ENCODE results near the gene CENPP.

The CENPP gene

GRCh38 chr9:92486371-92486770, 160.6 kb downstream of the CENPP start:
- no peak overlapping the region for H3K4me3 ChIP-seq (ENCODE audit: low read depth, low read length, poor library complexity, severe bottlenecking)
- no peaks in the 10 kb centered on the region for H3K79me2 ChIP-seq (ENCODE audit: insufficient read depth, low read length)
- no peak overlapping the region for H2AFZ ChIP-seq (ENCODE audit: low read length)
- no peaks in the 10 kb centered on the region for H3K4me1 ChIP-seq (ENCODE audit: insufficient read depth, low read length, severe bottlenecking)
- H3K9me2 ChIP-seq (ENCODE audit: low read depth, low read length), result no peaks in the 10 kb centered on the region
- no peak overlapping the region for H3K27ac ChIP-seq (ENCODE audit: low read depth, low read length, poor library complexity, severe bottlenecking)
- no peaks in the 10 kb centered on the region for H3K9me3 ChIP-seq (ENCODE audit: low read length)
- H3F3A ChIP-seq (ENCODE audit: insufficient read depth, low read length), result no peaks in the 10 kb centered on the region
- no peaks in the 10 kb centered on the region for H3K27me3 ChIP-seq (ENCODE audit: insufficient read depth, low read length)
- TF ChIP-seq CTCF (IDR thresholded peaks at IDR 0.05; ENCODE audit: low read length), result no peak
- TF ChIP-seq EZH2 (IDR thresholded peaks at IDR 0.05; ENCODE audit: borderline replicate concordance, low read length), result no peak
- H3K4me2 ChIP-seq (ENCODE audit: low read length), result no peak overlapping the region
- no peaks in the 10 kb centered on the region for H4K20me1 ChIP-seq (ENCODE audit: insufficient read depth, low read length)
- H3K9ac ChIP-seq (ENCODE audit: low read length), result no peak overlapping the region
- no peaks in the 10 kb centered on the region; the same call in 1 of the 2 replicates for H3K36me3 ChIP-seq (ENCODE audit: insufficient read depth, low read length)

GRCh38 chr9:92488681-92489550, 163.2 kb downstream of the CENPP start:
- Histone ChIP-seq H3K79me2 (ENCODE audit: insufficient read depth, low read length) (no peaks in the 10 kb centered on the region), H3K4me2 (ENCODE audit: low read length) (no peak overlapping the region), H2AFZ (ENCODE audit: low read length) (no peak overlapping the region), H3K27ac (ENCODE audit: low read depth, low read length, poor library complexity, severe bottlenecking) (no peak overlapping the region), H3K27me3 (ENCODE audit: insufficient read depth, low read length) (no peaks in the 10 kb centered on the region), H3K9ac (ENCODE audit: low read length) (no peak overlapping the region), H3F3A (ENCODE audit: insufficient read depth, low read length) (no peaks in the 10 kb centered on the region), H3K9me2 (ENCODE audit: low read depth, low read length) (no peaks in the 10 kb centered on the region), H4K20me1 (ENCODE audit: insufficient read depth, low read length) (no peaks in the 10 kb centered on the region), H3K4me1 (ENCODE audit: insufficient read depth, low read length, severe bottlenecking) (no peaks in the 10 kb centered on the region), H3K9me3 (ENCODE audit: low read length) (no peaks in the 10 kb centered on the region), H3K4me3 (ENCODE audit: low read depth, low read length, poor library complexity, severe bottlenecking) (no peak overlapping the region), H3K36me3 (ENCODE audit: insufficient read depth, low read length) (no peaks in the 10 kb centered on the region; the same call in 1 of the 2 replicates)
- TF ChIP-seq EZH2 (IDR thresholded peaks at IDR 0.05; ENCODE audit: borderline replicate concordance, low read length) (no peak), CTCF (IDR thresholded peaks at IDR 0.05; ENCODE audit: low read length) (no peak)

- Histone ChIP-seq H3K4me3 (ENCODE audit: low read depth, low read length, poor library complexity, severe bottlenecking) (no peak overlapping the region), H3K27me3 (ENCODE audit: insufficient read depth, low read length) (no peaks in the 10 kb centered on the region), H3K9ac (ENCODE audit: low read length) (no peak overlapping the region), H3K4me1 (ENCODE audit: insufficient read depth, low read length, severe bottlenecking) (no peaks in the 10 kb centered on the region), H3F3A (ENCODE audit: insufficient read depth, low read length) (no peaks in the 10 kb centered on the region), H3K9me2 (ENCODE audit: low read depth, low read length) (no peaks in the 10 kb centered on the region), H4K20me1 (ENCODE audit: insufficient read depth, low read length) (no peaks in the 10 kb centered on the region), H3K36me3 (ENCODE audit: insufficient read depth, low read length) (no peaks in the 10 kb centered on the region), H2AFZ (ENCODE audit: low read length) (no peak overlapping the region), H3K9me3 (ENCODE audit: low read length) (no peaks in the 10 kb centered on the region), H3K79me2 (ENCODE audit: insufficient read depth, low read length) (no peaks in the 10 kb centered on the region), H3K27ac (ENCODE audit: low read depth, low read length, poor library complexity, severe bottlenecking) (no peak overlapping the region), H3K4me2 (ENCODE audit: low read length) (no peak overlapping the region)
- TF ChIP-seq EZH2 (IDR thresholded peaks at IDR 0.05; ENCODE audit: borderline replicate concordance, low read length) (no peak), CTCF (IDR thresholded peaks at IDR 0.05; ENCODE audit: low read length) (no peak)
Observed at GRCh38 chr9:92492781-92493401, 167.1 kb downstream of the CENPP start.

All from OCI-LY1 (cell line).